Pulmonary artery endothelial cell (primary cell): ENCODE measurements around the gene KDM5B. TPM values are rescaled to one million over a fixed set of nuclear protein-coding genes. Genes with fewer than 3 reads are reported as not detected.
"Not testable (repeated sequence)": the region's sequence is repeated elsewhere in the genome, so short reads cannot be mapped to it uniquely, and the experiment has no call there.

ENCODE experiments used
- DNase-seq: peaks from one replicate; pipeline ENCODE4 v3.0.0-alpha.2; 2011; ENCODE audit warnings: low read depth, low spot score
- total RNA-seq: library from RNA; depleted of rRNA; stranded (reverse); fragments of >200 nt; gene quantifications from 2 replicates; pipeline ENCODE4 v1.2.3, GENCODE V29; 2014

The KDM5B gene
- total RNA-seq: 55.8 and 57.1 TPM in 2 replicates

- DNase-seq: peak; percentile 10
Observed at GRCh38 chr1:202807926-202808757, at the start of gene KDM5B. Gene KDM5B, minus strand, starts transcription at chr1:202808421. Its CDS starts 116 bp downstream, at chr1:202808305.

- no peak for DNase-seq
Observed at GRCh38 chr1:202857136-202857610, 49.0 kb upstream of the KDM5B start.

GRCh38 chr1:202856014-202856413 lies 47.8 kb upstream of the KDM5B start:
- DNase-seq: no peak

GRCh38 chr1:202854787-202855186 lies 46.6 kb upstream of the KDM5B start:
- no peak for DNase-seq

GRCh38 chr1:202852163-202852904 lies 44.1 kb upstream of the KDM5B start:
- peak; percentile 30 for DNase-seq

GRCh38 chr1:202850593-202851362 lies 42.6 kb upstream of the KDM5B start:
- no peak for DNase-seq

- no peak for DNase-seq
Observed at GRCh38 chr1:202848191-202848542, 39.9 kb upstream of the KDM5B start.

- no peak for DNase-seq
Observed at GRCh38 chr1:202844935-202845334, 36.7 kb upstream of the KDM5B start.

- no peak for DNase-seq
Observed at GRCh38 chr1:202844259-202844658, 36.0 kb upstream of the KDM5B start.

- no peak for DNase-seq
Observed at GRCh38 chr1:202843081-202843480, 34.9 kb upstream of the KDM5B start.

- no peak for DNase-seq
Observed at GRCh38 chr1:202837746-202838262, 29.6 kb upstream of the KDM5B start.

- DNase-seq: no peak
Observed at GRCh38 chr1:202836623-202837403, 28.6 kb upstream of the KDM5B start.

GRCh38 chr1:202835548-202836072 lies 27.4 kb upstream of the KDM5B start:
- DNase-seq: no peak

GRCh38 chr1:202834771-202835547 lies 26.7 kb upstream of the KDM5B start:
- DNase-seq: no peak

- no peak for DNase-seq
Observed at GRCh38 chr1:202831906-202832305, 23.7 kb upstream of the KDM5B start.

- DNase-seq: not testable (repeated sequence)
Observed at GRCh38 chr1:202829223-202829622, 21.0 kb upstream of the KDM5B start.

- DNase-seq: no peak
Observed at GRCh38 chr1:202825748-202826147, 17.5 kb upstream of the KDM5B start.

- DNase-seq: no peak
Observed at GRCh38 chr1:202821467-202821866, 13.2 kb upstream of the KDM5B start.

- no peak for DNase-seq
Observed at GRCh38 chr1:202818819-202819218, 10.6 kb upstream of the KDM5B start.

- no peak for DNase-seq
Observed at GRCh38 chr1:202815120-202815519, 6.9 kb upstream of the KDM5B start.
